CD4-positive, alpha-beta T cell treated with Interleukin-6 at 100 ng/mL for 8 hours (primary cell): Measurements from ENCODE around the gene CPNE5.
"Not testable (repeated sequence)": the region's sequence is repeated elsewhere in the genome, so short reads cannot be mapped to it uniquely, and the experiment has no call there.

ENCODE experiments used
- DNase-seq: peaks from one replicate; pipeline ENCODE4 v3.0.0-alpha.2; 2020; ENCODE audit warnings: mixed read lengths, low spot score

The CPNE5 gene

DNA sequence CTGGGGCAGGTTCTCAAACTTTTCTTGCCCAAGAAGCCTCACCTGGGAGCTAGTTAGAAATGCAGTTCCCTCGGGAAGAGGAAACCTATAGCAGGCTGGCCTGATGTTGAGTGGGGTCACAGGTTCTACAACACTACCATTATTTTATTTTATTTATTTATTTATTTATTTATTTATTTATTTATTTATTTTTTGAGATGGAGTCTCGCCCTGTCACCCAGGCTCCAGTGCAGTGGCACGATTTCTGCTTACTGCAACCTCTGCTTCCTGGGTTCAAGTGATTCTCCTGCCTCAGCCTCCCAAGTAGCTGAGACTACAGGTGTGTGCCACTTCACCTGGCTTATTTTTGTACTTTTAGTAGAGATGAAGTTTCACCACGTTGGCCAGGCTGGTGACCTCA is 115.3 kb downstream of the CPNE5 start:
- DNase-seq = not testable (repeated sequence)

DNA sequence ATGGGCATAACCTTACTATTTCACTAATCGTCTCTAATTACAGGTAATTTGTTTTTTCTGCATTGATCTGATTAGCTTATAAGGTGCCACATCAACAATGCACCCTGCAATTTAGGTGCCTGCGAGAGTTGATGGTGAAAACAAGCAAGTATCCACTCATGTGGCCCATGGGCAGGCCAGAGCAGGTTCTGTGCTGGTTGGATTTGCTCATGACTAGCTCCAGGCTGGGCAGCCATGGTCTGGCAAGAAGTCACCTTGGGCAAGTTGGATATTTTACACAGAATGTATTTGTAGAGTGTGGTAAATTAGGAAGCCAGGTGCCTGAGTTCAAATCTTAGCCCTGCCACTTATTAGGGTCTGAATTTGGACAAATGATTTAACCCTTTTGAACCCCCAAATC is 116.4 kb downstream of the CPNE5 start:
- no peak for DNase-seq

DNA sequence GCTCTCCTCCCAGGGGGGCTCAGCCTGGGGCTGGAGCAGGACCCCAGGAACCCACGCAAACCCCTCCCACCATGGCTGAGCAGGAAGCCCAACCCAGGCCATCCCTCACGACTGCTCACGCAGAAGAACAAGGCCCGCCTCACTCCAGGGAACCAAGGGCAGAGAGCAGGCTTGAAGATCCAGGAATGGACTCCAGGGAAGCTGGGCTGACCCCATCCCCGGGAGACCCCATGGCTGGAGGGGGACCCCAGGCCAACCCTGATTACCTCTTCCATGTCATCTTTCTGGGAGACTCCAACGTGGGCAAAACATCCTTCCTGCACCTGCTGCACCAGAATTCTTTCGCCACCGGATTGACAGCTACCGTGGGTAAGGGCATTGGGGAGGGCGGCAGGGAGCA is 116.9 kb downstream of the CPNE5 start:
- no peak for DNase-seq

DNA sequence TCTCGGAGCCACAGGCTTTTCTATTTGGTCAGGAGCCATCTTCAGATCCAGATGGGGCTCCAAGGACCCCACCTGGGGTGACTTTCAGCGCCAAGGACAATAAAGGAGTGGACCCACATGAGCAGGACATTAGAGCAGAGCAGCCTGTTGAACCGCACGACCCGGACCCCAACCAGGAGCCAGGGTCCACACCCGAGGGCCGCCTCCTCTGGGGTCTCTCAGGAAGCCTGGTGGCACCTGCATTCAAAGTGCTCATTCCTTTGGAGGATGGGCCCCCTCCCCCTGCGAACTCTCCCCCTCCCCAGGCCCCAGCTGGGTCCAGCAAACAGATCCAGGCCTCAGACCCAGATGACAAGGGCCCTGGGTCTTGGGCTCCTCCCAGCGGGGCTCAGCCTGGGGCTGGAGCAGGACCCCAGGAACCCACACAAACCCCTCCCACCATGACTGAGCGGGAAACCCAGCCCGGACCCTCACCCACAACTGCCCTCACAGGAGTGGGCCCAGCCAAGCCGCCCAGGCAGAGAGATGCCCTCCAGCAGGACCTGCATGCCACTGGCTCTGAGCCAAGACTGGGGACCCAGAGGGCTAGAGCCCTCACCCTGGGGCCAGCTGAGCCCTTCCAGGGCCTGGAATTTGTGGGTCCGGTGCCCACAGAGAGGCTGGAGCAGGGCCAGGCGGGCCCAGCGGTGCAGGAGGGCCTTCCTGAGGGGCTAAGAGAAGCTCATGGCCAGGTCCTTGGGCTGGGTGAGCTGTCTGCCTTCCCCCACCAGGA is 117.7 kb downstream of the CPNE5 start:
- DNase-seq = no peak

DNA sequence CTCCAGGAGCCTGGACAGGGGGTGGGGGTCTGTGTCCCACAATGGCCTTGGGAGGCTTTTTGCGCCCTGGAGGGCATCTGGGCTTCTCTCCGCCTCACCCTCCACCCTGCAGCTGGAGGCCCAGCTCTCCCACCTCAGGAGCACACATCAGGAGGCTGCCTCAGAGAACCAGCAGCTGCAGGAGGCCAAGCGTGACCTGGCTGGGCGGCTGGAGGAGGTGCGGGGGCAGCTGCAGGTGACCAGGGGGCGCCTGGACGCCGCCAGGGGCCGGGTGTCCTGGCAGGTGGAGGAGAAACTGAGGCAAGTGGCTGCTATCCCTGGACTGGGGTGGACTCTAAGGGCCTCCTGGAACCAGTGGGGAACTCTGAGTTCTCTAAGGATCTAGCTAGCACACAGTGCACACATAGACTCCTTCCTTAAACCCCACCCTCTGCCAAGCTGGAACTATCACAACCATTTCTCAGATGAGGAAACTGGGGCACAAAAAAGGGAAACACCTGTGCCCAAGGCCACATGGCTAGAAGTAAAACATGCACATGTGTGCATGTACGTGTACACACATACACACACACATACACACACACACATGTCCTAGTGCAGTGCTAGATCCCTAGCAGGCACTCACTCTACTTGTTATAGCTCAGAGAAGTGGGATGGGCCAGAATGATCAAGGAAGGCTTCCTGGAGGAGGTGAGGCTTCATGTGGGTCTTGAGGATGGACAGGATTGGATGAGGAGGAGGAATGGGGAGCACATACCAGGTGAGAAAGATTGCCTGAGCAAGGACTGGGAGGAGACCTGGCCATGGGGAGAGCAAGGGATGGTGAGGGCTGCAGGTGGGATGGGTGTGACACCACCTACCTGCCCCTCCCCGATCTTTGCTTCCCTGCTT is 118.7 kb downstream of the CPNE5 start:
- DNase-seq = no peak

DNA sequence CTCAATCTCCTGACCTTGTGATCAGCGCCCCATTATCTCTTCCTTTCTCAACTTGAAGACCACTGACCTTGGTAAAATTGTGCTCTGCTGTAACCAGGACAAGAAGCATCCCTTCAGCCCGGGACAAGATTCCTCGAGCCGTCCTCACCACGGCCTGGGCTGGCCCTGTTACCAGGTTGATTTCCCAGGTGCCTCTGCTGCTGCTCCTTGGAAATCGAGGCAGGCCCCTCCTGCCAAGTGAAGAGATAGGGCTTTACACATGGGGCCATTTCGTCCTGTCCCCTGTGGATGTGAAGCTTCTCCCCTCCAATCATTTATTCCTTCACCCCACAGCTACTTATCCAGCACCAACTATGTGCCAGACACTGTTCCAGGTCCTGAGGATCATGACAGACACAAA is 120.1 kb downstream of the CPNE5 start:
- no peak for DNase-seq

DNA sequence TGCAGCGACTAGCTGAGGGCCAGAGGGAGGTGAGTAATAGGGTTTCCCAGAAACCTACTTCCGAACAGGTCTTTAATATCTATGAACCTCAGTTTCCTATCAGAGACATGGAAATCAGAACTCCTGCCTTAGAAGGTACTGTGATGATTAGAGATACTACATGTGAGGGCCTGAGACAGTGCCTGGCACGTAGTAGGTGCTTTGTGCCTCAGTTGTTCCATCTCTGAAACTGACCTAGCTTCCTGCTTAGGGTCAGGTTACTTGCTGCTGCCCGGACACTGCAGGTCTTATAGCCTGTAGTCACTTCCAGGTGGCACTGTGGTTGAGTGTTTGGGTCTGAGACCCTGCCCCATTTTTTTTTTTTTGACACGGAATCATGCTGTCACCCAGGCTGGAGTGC is 120.7 kb downstream of the CPNE5 start:
- DNase-seq = no peak

DNA sequence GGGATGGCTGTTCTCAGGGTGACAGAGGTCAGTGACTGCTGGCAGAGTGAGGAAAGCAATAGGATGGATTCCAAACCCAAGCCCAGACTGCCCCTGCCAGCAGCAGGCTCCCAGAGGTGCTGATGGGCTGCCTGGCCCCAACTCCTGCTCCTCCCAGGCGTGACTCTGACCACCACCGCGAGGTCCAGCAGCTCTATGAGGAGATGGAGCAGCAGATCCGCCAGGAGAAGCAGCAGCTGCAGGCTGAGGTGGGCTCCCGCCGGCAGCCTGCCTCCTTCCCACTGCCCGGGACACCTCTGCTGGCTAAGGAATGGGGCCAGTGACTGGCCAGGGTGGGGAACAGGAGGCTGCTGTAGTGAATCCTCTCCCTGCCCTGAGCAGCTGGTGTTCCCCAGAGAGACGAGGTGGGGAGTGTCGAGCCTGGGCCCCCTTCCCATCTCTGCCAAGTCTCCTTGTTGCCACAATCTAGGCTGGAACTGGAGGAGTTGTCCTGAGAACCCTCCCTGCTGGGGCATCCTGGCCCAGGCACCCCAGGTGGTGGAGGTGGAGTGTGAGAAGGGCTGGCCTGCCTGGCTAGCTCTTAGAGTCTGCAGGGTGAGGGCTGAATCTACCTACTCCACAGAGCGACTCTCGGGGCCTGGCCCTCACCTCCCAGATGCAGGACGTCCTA is 121.2 kb downstream of the CPNE5 start:
- no peak for DNase-seq

DNA sequence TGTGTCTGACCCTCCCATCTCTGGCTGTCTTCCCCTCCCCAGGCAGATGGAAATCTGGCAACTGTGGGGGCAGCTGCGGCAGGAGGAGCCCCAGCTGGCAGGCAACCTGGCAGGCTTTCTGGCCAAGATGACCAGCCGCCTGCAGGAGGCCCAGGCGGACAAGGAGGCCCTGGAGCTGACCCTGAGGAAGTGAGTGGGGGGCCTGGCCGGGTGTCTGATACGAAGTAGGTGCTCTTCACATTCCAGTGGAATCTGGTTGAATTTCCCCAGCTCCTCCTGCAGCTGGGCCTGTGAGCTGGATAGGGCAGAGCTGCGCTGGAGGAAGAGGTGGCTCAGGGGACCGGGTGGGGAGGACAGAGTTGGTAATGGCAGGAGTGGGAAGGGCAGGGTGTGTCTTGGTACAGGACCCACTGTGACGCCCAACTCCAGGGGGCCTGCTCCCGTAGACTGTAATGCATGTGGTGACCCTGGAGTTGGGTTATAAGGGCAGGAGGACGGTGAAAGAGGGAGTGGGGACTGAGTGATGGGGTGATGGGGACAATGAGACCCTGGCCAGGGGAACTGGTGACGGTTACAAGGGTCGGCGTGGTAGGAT is 121.9 kb downstream of the CPNE5 start:
- no peak for DNase-seq

DNA sequence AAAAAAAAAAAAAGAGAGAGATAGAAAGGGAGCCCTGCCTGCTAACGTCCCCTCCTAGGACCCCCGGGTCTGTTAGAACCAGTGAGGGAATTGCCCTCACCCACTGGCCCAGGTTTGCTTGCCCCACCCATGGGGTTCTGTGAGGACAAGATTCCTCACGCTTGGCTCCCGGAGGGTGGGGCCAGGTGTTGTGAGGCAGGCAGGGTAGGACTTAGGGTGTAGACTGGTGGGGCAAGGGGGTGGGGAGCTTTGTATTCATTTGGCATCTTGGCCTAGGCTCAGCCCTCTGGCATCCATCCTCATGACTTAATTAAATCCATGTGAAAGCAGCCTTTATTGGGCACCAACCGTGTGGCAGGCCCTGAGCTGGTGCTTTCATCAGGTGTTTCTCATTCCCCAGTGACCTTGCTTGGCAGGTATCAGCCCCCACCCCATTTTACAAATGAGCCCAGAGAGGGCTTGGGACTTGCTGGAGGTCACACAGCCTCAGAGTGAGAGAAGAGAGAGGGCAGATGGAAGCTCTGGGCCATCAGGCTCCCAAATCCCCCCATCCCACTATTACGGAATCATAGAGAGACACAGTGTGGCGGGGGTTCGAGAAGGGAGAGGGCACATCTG is 122.7 kb downstream of the CPNE5 start:
- no peak for DNase-seq

DNA sequence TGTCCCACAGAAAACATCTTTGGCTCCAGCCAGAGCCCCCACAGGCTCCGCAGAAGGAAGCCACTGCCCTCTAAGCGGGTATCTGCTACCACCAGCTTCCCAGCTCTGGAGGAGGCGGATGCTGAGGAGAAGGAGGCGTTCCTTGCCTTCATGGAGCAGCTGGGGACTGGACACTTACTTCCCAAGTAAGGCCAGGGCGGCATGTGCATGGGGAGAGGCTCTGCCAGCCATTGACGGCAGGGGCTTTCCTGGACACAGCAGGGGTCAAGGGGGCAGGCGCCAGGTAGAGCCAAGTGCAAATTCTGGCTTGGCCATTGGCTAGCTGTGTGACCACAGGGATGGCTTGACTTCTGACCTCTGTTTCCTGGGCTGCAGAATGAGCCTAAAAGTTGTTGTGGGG is 123.8 kb downstream of the CPNE5 start:
- DNase-seq = no peak

DNA sequence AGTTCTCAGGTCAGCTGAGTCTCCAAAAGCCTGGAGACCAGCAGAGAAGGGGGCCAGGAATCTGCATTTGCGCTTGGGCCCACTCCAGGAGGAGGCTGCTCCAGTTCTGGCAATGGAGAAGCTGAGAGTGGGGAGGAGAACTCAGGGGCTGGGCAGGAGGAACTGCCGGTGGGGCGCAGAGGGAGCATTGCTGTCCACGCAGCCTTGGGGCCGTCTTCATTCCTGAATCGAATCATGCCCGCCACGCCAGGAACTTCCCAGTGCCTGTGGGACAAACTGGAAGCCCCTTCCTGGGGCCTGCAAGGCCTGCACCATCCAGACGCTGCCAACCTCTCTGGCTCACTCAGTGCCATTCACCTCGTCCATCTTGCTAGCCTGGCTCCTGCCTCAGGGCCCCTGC is 124.7 kb downstream of the CPNE5 start:
- no peak for DNase-seq

DNA sequence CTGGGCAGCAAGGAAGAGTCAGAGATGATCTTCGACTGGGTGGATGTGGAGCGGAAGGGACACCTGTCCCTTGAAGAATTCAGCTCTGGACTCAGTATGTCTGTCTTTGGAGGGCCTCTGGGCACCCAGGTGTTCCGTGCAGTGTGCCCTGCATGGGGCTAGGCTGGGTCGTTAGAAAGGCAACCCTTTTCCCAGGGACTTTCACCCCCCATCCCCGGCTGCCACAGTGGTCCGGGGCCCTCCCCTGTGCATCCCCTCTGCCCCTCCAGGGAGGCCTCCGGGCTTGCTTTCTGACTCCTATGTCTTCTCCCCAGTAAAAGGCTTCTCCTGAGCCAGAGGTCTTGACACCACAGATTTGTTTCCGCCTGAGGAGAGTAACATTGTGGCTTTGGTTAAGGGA is 125.4 kb downstream of the CPNE5 start:
- no peak for DNase-seq

DNA sequence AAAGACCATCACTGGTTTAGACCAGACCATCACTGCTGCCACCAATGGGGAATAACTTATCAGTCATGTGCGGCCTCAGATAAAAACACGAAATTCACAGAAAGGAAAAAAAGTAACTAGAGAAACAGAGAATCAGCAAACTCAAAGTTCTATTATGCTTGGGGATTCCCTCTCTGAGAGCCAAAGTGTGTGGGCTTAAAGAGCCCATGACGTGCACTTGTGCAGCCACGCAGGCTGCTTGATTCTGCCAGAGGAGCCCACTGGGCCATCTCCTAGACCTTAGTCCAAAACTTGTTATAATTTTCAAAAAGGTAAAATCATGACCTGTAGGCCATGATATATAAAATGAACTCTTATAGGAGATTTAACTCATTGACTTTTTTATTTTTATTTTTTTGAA is 126.4 kb downstream of the CPNE5 start:
- DNase-seq = no peak

DNA sequence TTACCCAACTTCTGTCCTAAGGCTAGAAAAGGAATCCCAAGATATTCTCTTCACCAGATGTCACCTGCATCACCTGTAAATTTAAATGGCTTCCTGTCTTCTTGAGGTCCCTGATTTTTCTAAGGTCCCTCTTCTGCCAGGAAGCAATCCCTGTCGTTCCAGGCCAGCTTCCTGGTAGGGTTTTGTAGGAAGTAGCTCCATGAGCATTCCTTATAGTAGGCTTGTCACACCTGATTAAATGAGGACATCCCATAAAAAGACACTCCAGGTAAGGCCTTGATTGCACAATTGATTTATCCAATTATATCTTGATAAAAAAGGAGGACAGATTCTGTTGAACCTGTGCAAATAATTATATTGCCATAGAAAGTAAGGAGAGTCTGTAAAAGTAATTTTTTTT is 132.9 kb downstream of the CPNE5 start:
- no peak for DNase-seq

DNA sequence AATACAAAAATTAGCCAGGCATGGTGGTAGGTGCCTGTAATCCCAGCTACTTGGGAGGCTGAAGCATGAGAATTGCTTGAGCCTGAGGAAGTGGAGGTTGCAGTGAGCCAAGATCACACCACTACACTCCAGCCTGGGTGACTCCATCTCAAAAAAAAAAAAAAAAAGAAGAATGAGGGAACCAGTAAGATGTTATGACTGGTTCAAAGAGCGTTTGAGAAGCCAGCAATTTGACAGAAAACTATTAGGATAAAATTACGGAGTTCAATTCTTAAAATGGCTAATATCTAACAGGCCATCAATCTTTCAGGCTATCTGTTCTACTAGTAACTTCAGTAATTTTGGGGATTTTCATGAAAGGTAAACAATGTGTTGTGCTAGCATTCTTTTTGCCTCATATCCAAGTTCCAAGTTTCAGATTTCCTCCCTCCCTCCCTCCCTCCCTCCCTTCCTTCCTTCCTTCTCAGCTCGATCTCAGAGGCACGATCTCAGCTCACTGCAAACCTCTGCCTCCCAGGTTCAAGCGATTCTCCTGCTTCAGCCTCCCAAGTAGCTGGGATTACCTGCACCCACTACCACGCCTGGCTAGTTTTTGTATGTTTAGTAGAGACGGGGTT is 134.2 kb downstream of the CPNE5 start:
- DNase-seq = not testable (repeated sequence)

DNA sequence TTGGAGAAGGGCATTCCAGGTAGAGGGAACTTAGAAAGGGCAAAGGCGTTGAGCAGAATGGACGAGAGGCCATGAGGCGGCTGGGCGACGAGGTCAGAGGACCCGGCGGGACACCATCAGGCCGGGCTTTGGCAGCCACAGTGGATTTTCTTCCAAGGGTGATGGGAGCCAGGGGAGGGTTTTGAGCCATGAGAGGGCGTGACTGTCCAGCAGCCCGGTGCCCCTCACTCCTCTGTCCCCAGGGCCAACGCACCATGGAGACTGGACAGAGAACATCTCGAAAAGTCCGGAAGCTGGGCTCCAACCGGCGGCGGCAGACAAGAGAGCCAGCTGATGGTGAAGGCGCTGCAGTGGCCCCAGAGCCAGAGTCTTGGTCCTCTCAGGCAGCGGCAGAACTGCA is 135.3 kb downstream of the CPNE5 start:
- no peak for DNase-seq

DNA sequence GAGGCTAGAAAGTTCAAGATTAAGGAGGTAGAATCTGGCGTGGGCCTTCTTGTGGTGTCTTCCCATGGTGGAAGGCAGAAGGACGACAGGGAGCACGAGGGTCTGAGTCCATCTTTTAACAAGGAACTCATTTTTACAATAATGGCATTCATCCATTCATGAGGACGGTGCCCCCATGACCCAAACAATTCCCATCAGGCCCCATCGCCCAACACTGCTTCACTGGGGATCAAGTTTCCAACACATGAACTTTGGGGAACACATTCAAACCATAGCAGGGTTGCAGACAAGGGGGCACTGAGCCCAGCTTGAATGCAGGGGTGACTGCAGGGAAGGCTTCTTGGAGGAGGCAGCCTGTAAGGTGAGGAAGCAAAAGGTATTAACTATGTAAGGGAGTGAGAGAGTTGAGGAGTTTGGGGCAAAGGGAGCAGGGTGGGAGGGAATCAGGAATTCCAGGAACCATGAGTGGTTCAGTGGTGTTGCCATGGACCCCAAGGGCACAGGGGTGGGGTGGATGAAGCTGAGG is 136.1 kb downstream of the CPNE5 start:
- DNase-seq = no peak

DNA sequence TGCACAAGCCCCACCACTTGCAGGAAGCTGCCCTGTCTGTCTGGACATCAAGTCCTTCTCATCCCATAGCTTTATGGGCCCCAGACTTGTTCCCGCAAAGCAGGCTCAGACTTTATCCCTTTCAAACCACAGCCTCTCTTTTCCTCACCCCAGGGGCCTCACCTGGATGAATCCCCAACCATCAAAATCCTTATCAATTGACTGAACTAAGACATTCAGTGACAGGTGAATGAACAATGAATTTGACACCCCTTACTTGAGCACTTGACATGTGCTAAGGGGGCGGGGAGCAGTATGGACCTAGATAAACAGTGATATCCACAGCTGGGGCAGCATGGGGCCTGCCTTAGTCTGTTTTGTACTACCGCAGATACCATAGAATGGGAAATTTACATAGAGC is 136.6 kb downstream of the CPNE5 start:
- no peak for DNase-seq

DNA sequence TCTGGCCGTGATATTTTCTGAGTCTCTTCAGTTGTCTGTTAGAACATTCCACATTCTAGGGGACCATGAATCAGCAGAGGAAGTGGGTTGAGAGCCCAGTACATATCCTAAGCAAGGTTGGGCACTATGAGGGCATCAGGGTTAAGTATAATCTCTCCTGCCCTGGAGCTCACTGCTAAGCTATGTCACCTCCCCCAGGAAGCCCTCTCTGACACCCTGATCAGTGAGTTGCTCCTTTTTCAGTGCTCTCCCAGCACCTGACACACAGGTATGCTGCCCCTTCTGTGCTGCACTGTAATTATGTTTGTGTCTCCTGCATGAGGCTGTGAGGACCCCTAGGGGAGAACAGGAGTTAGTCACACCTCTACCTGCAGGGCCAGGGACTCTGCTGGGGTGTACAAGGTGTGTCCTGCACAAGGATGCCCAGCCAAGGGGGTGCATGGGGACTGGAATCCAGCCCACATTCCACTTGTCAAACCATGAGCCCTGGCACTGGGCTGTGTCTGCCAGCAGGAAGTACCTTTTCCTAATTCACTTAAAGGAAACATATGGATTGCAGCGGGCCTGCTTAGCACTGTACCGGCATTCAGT is 137.7 kb downstream of the CPNE5 start:
- no peak for DNase-seq

DNA sequence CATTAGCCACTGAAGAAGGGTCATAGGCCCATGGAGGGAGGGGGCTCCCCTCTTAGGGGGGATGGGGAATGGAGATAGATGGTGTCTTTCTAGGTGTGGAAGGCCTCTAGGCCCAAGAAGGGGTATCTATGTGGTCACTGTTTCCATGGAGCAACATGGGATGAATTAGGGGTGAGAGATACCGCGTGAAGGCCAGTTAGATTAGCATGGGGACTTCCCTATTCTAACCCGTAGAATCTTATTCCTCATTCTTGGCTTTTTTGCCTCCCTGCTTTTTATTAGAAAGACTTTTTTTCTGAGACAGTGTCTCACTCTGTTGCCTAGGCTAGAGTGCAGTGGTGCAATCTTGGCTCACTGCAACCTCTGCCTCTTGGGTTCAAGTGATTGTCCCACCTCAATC is 138.4 kb downstream of the CPNE5 start:
- no peak for DNase-seq
